Brain microvascular endothelial cell (primary cell): ENCODE results near the gene ACKR3.

Experiments
- DNase-seq: peaks from one replicate; pipeline ENCODE4 v3.0.0-alpha.2; 2020
- H3K27ac ChIP-seq: fragments of 250-450 bp; sonication (Bioruptor Pico); 2 replicates; pipeline ENCODE4 v1.5.1; 2020; ENCODE audit warnings: mild to moderate bottlenecking, moderate library complexity
- H3K27me3 ChIP-seq: fragments of 250-450 bp; sonication (Bioruptor Pico); replicated peaks from 2 replicates; pipeline ENCODE4 v1.5.1; 2020; ENCODE audit warnings: mild to moderate bottlenecking
- H3K36me3 ChIP-seq: fragments of 250-450 bp; sonication (Bioruptor Pico); replicated peaks from 2 replicates; pipeline ENCODE4 v1.5.1; 2020; ENCODE audit warnings: mild to moderate bottlenecking
- H3K4me3 ChIP-seq: 2 replicates; pipeline ENCODE4 v1.5.1; 2011; ENCODE audit warnings: low read depth, mild to moderate bottlenecking, control low read depth, low read length, moderate library complexity
- in situ Hi-C: cut with HindIII; loops from 2 replicates; pipeline ENCODE4 v1.10.0; 2017; ENCODE audit warnings: low sequenced_read_pairs, low pct_ligation_motif_present
- TF ChIP-seq, protein P1 (sequence below): IDR thresholded peaks from 2 replicates; pipeline ENCODE4 v1.5.1; 2011; ENCODE audit warnings: low read depth, mild to moderate bottlenecking, moderate library complexity, low read length, control low read depth, inconsistent platforms; ENCODE audit errors: missing control alignments

The ACKR3 gene

GRCh38 chr2:236575510-236575909 is 5.9 kb downstream of the ACKR3 start:
- H3K27me3 ChIP-seq = peaks cover 20% of the 10 kb centered on the region
- H3K27ac ChIP-seq = no peak overlapping the region
- H3K36me3 ChIP-seq = no peaks in the 10 kb centered on the region
- TF ChIP-seq, protein P1, sequence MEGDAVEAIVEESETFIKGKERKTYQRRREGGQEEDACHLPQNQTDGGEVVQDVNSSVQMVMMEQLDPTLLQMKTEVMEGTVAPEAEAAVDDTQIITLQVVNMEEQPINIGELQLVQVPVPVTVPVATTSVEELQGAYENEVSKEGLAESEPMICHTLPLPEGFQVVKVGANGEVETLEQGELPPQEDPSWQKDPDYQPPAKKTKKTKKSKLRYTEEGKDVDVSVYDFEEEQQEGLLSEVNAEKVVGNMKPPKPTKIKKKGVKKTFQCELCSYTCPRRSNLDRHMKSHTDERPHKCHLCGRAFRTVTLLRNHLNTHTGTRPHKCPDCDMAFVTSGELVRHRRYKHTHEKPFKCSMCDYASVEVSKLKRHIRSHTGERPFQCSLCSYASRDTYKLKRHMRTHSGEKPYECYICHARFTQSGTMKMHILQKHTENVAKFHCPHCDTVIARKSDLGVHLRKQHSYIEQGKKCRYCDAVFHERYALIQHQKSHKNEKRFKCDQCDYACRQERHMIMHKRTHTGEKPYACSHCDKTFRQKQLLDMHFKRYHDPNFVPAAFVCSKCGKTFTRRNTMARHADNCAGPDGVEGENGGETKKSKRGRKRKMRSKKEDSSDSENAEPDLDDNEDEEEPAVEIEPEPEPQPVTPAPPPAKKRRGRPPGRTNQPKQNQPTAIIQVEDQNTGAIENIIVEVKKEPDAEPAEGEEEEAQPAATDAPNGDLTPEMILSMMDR = no peak
- H3K4me3 ChIP-seq = no peak overlapping the region
- DNase-seq = no peak
- in situ Hi-C loops = no loop called here

DNA sequence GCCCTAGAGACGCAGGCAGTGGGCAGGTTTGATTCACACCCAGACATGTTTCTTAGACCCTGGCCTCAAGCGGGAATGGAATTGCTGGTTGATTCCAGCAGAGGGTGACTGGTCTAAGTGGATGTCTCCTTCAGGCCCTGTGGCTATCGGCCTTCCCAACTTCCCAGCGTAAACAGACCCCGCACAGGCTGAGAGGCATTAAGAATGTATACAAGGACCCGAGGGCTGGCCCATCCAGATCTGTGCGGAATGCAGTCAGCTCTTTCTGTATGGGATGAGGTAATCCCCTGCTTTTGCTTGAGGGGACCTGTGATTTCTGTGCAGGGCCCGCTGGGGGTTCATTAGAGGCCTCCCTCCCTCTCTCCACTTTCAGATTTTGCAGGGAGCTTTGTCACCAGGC is 6.5 kb downstream of the ACKR3 start:
- in situ Hi-C loops = no loop called here
- DNase-seq = no peak
- Histone ChIP-seq H3K36me3 (no peaks in the 10 kb centered on the region), H3K27ac (no peak overlapping the region), H3K27me3 (peaks cover 14% of the 10 kb centered on the region), H3K4me3 (no peak overlapping the region)
- TF ChIP-seq, protein P1 = peak; percentile 48

GRCh38 chr2:236576953-236577352 is 7.3 kb downstream of the ACKR3 start:
- in situ Hi-C loops = no loop called here
- Histone ChIP-seq H3K36me3 (no peaks in the 10 kb centered on the region), H3K27me3 (peaks cover 9% of the 10 kb centered on the region), H3K27ac (no peak overlapping the region), H3K4me3 (no peak overlapping the region)
- TF ChIP-seq, protein P1 = no peak
- no peak for DNase-seq

GRCh38 chr2:236577481-236578410 is 8.1 kb downstream of the ACKR3 start:
- DNase-seq = no peak
- H3K27ac ChIP-seq = no peak overlapping the region
- in situ Hi-C loops = no loop called here
- H3K27me3 ChIP-seq = peaks cover 2% of the 10 kb centered on the region
- H3K36me3 ChIP-seq = no peaks in the 10 kb centered on the region
- TF ChIP-seq, protein P1 = no peak
- no peak overlapping the region for H3K4me3 ChIP-seq

DNA sequence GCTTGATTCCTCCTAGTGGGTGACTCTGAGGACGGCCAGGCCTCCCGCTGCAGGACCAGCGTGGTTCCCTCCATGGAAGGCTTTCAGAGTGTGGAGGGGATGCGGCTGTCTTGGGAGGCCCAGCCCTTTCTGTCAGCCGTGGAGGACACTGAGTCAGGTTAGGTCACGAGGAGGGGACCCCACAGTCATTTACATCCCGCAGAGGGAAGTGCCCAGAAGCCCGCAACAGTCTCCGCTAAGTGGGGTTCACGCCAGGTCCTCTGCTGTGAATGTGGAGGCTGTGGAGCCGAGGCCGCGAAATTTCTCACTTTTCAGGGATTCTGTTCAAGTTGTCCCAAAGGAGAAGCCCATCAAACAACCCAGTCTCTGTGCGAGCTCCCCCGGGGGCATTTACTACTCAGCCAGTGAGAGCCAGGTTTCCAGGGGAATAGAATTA is 8.8 kb downstream of the ACKR3 start:
- H3K27ac ChIP-seq = no peak overlapping the region

More for the DNA sequence above, 8.8 kb downstream of the ACKR3 start:
- TF ChIP-seq, protein P1 = no peak
- in situ Hi-C loops = no loop called here
- H3K36me3 ChIP-seq = no peaks in the 10 kb centered on the region
- H3K27me3 ChIP-seq = no peaks in the 10 kb centered on the region
- no peak overlapping the region for H3K4me3 ChIP-seq
- DNase-seq = no peak
